GM21786 (cell line): Measurements from ENCODE around the gene CBX7.

Experiments used
- ATAC-seq: cut with Tn5 transposase; IDR thresholded peaks from one replicate; pipeline ENCODE4 v1.9.1; 2021; ENCODE audit not compliant: unreplicated experiment

The CBX7 gene

DNA sequence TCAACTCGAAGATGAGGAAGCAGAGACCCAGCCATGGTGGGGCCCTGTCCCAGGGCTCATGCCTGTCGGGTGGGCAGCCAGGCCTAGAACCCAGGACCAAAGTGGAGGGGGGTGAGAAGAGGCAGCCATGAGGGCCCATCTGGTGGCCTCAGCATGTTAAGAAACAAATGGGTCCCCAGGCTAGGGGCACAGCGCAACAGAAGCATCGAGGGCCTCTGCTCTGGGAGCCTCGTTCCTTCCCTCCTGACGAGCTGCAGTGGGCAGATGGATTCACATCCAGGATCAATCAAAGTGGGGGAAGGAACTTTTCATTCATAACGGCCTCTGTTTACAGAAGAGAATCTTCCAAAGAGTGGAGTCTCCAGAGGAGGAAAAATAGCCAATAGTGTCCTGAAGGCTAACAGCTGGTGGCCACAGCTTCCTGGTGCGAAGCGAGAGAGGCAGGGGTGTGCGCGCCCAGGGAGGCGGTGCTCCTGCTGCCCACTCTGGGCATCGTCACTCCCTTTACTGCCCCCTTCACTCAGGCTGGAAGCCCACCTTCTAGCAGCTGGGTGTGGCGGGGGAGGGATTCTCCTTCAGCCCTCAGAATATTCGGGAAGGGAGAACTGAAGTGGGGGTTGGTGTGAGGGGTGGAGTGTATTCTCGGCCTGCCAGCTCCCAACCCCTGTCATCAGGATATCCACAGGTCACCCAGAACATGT, 4.3 kb downstream of the CBX7 start:
- ATAC-seq, result no peak

DNA sequence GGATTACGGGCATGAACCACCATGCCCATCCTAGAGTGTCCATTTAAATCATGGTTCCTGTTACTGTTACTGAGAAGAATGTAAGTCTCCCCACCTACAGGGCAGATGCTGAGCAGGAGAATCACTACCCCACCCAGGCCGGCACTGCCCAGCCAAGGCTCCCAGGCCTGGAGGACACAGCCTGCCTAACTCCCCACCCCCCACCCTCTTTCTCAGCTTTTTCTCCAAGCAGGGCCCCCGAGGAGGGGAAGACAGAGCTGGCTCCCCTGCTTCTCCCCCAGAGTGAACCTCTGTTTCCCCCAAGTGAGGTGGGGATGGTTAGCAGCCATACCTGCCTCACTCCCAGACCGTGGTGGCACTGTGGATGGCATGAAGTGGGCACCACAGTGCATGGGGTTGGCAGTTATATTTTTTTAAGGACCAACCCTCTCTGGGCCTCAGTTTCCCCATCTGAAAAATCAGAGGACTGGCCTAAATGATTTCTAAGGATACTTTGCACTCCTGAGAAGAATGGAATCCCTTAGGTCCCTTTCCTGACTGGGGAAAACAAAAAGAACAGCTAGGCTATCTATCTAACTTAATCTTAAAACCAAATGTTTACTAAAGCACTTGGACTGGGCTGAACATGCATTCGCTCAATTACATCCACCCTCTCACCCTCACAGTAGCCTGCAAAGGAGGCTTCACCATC, 5.0 kb downstream of the CBX7 start:
- no peak for ATAC-seq

DNA sequence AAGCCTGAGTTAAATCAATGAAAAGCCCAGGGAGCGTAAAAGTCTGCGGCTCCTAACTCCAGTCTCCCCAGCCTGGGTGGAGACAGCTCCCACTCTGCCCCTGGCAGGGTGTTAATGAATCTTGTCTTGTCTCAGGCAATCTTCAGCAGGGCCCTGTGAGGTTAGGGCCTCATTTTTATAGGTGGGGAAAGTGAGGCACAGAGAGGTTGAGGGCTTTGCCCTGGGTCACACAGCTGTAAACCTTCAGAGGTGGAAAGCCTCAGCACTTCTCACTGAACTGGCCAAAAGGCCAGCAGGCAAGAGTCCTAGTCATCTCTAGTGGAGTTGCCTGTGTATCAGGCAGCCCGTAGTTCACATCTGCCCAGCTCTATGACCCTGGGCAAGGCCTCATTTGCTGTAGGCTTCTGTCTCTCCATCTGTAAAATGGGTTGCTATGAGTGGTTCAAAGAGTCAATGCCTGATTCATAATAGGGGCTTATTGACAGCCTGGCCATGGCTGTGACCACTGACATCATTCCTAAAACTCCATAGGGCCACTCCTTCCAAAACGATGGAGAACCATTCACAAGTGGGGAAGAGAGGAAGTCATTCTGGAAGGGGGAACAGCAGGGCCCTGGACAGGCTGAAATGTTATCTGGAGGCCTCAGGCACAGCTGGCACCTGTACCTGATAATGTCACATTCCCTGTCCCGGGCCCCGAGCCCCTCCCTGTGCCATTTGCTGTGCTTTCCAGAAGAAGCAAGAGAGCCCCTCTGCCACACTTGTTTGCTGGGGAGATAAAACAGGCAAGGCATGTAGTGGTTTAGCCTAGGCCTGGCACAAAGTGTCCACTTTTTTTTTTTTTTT, 6.0 kb downstream of the CBX7 start:
- ATAC-seq, result no peak

DNA sequence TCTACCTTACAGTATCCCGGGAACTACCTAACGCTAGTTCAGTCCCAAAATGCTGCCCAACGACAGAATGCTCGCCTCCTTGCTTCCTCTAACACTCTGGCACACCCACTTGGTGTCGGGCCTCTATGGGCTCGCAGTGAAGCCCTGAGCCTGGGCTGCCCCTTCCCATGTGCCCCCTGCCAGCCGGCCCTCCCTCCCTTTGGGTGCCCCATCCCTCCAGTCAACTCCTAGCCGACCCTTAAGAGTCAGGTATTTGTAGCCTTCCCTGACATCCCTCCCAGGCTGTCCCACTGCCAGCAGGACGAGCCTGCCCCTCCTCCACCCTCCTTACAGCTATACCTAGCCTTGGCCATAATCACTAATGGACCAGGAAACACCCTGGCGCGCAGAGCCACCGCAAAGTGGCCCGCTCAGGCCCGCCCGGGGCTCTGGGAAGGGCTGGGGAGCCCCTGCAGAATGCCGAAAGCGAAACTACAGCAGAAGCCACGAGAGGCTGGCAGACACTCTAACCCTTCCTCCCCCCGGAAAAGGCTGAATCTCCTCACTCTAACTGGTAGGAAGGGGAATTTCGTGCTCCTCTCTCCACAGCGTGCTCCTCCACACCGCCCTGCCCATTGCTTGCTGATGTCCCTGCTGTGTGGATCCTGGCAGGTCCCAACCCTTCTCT, 8.2 kb downstream of the CBX7 start:
- ATAC-seq, result peak; percentile 30

DNA sequence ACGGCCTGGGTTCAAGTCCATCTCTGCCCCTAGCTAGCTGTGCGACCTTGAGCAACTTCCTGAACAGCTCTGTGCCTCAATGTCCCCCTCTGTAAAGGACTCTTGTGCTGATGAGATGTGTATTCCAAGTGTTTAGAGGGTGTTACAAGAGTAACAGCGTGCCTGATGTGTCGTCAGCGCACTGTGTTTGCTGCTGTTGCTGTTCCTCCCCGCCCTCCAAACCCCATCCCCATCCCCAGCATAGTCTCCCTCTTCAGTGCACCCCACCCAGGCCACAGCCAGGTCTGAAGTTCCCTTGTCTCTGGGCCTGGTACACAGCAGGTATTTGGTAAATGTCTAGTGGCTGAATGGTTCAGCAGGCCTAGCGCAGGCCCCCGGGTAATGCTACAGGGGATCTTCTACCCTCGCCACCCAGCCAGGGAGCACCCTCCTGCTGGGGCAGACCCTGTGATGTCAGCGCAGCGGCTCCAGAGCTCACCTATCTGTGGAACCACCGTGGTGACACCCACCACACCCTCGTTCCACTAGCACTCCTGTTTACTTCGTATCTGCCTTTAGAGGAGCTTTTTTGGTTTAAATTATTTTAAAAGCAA, 10.3 kb downstream of the CBX7 start:
- no peak for ATAC-seq

DNA sequence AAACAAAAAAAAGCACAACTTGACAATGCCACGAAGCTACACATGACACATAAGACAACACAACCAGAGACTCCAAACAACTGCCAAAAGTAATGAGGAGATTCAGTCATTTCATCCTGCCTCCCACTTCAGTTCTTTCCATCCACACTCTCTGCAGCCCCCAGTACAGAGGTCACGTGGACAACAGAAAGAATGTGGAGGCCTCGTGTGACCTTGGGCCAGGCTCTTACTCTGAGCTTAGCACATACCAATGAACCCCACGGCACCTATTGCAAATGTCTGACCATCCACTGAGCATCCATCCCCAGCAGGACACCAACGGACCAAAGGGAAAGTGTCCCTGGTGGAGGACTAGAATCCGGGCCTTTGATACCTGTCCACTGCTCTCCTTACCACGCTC, 12.5 kb downstream of the CBX7 start:
- no peak for ATAC-seq

DNA sequence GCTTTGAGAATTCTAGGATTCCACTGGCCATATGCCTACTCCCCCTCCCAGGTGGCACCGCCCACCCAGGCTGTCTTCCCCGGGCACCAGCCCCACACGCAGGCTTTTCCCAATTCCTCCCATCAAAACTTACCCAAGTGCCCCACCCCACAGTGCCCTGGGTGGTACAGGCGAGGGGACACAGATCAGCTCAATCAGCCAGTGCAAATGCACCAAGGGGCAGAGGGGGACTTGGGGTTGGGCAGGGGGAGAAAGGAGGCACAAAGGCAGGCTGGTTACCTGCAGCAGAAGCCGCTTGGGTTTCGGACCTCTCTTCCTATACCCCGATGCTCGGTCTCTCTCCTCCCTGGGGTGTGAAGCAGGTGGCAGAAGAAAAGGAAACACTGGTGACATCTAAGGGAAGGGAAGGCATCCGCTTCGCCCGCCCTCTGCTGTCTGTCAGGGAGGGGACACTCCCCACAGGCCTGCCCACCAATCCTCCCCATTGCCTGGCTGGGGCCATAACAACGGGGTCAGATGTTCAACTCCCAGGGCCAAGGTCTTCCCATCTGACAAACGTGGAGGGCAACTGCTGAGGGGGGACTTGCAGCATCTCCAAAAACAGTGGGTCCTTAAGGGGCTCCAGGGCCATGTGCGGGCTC, 14.0 kb downstream of the CBX7 start:
- no peak for ATAC-seq

DNA sequence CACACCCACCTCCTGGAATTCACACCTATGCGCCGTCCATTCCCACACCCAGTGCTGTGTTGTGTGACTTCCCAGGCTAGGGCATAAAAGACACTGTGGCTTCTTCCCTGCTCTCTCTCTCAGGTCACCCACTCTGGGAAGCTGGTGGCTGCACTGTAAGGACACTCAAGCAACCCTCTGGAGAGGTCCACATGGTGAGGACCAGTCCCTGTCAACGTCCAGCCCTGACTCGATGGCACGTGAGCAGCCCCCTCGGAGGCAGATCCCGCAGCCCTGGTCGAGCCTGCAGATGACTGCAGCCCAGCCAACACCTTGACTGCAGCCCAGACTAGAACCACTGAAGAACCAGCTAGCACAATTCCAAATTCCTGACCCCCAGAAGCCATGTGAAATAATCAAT, 16.2 kb downstream of the CBX7 start:
- no peak for ATAC-seq

DNA sequence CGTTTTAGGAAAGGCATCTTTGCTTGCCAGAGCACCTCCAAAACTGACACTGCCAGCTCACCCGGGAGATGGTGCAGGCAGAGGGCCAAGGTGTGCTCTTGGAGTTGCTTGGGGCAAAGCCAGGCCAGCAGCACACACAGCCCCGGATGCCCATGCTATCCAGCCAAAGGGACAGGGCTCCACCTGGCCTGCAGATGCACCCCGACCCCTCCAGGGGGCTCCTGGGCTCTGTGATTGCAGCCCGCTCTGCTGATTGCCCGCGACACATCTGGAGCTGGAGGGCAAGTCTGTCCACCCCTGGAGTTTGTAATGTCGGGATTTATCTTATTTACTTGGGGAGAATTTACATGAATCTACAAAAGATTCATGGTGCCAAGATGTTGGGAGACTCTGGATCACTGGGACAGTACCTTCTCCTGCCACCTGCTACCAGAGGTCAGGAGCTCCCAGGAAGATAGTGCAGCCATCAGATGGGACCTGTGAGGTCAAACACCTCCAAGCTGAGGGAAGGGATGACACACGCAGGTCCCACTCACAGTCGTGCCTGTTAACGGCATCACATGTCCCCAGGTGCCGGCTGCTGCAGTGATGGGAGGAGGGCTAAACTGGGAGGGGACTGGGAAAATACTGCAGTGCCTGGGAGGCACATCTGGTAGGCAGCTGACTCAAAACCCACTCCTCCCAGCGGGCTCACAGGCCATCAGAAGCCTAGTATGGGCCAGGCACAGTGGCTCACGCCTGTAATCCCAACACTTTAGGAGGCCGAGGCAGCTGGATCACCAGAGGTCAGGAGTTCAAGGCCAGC, 17.2 kb downstream of the CBX7 start:
- no peak for ATAC-seq

DNA sequence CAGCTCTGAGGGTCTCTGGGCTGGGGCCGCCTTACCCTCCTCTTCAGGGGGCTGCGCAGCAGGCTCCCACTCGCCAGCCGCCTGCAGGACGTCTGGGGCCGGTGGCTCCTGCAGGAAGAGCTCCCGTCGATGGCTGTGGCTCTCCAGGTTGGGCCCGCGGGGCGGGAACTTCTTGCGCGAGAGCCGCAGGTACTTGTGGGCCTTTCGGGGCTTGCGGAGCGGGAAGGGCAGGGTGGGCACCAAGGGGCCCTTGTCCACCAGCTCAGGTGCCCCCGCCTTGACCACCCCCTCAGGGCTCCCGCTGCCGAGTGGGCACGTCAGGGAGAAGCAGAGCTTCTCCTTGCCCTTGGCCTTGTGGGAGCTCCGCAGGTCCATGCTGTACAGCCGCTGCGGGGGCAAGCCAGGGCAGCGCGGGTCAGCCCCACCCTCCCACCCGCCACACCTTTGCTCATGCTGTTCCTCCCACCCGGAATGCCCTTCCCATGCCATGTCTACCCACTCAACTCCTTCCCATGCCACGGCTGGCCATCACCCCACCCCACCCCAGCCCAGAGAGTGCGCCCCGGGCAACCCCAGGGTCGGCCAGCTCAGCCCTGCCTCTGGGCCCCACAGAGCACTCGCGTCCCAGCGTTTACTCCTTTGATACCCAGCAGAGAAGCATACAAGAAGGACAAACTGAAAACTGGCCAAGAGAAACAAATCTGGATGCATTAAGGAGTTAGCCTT, 18.0 kb downstream of the CBX7 start:
- no peak for ATAC-seq

DNA sequence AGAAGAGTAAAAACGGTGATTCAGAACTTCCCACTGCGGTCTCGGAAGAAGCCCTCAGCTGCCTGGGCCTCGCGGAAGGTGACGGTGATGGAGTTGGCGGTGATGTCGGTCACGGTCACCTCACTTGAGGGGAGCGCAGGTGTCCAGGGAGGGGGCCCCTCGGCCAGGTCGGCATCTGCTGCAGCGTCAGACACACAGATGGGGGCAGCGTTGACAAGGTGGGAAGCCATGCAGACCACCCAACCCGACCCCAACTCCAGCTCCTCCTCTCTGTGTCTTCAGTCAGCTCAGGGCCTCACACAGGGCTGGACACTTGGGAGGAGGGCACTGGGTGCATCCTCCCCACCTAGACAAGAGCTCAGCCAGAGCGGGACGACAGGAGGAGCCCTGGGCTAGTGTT, 18.6 kb downstream of the CBX7 start:
- no peak for ATAC-seq

DNA sequence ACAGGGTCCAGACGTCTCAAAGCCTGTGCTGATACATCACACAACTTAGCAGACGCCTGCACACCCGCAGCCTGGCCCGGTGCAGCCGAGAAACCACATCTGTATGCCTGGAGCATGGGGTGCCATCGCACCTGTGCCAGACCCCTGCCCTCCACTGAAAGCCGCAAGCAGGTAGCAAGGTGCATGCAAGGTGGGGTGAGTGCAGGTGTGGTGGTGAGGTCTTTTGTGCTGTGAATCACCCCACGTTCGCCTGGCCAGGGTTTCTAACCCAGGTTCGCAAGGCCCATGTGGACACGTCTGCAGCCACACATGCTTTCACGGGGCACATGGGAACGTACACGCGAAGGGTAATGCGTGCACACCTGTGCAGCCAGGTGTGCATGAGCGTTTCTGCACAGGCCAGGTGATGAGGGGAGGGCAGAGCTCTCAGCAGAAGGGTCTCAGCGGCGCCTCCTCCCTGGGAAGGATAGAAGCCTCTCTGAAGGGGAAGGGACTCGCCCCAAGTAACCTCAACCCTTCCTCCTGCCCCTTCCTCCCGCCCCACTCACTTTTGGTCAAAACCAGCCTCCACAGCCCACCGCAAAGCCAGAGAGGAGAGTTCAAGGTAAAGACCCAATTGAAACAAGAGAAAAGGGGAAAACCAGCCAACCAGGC, 19.5 kb downstream of the CBX7 start:
- no peak for ATAC-seq

DNA sequence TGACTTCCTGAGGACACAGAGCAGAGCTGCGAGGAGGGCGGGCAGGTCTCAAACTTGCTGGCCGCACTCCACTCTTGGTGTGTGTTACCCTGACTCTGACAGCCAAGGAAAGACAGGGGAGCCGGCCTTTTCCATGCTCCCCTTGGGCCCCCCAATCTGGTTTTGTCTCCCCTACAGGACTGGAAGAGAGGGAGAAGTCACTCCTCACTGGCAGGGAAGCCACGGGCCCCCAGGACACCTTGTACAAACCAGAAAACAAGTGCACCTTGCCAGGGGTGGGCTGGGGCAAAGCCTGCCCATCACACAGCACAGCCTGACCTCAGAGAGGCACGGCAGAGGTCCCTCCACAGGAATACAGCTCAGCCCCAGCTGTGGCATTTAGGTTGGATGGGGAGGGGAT, 20.2 kb downstream of the CBX7 start:
- no peak for ATAC-seq

DNA sequence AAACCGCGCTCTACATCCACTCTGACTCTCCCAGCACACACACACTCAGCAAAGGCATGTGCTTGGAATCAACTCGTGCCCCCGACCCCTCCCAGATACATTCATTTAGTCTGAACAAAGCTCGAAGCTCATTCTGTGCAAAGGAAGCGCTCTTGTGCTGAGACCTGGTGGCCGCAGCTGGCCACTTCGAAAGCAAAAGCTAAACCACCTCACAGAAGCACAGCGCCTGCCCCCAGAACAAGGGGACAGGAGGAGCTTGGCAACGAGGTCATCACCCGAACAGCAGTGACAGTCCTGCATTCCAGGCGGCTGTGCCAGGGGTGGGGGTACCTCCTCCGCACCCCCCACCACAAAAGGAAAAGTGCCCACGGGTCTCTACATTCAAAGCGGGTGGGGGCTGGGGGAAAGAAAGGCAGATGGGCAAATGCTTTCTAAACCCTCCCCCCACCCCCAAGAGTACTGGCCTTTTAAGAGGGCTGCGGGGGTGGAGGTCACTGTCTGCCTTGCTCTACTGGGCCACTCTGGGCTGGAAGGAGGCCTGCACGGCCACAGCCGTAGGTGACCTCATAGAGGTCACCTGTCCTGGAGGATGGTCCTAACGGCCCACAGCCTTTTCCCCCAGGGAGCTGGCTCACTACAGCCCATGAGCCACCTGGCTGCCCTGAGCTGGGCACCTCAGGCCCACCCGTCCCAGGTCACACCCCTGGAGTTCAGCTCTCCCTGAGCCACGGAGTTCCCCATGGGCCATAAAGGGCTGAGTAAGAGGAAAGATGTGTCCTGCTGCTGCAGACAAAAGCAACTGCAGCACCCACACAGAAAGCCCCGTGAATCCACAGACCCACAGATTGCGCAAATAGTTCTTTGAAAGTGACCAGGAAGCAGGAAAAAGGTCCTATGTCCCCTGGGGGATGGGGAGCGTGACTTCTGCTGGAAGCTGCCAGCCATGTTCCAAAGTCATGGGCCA, 21.3 kb downstream of the CBX7 start:
- ATAC-seq, result no peak

DNA sequence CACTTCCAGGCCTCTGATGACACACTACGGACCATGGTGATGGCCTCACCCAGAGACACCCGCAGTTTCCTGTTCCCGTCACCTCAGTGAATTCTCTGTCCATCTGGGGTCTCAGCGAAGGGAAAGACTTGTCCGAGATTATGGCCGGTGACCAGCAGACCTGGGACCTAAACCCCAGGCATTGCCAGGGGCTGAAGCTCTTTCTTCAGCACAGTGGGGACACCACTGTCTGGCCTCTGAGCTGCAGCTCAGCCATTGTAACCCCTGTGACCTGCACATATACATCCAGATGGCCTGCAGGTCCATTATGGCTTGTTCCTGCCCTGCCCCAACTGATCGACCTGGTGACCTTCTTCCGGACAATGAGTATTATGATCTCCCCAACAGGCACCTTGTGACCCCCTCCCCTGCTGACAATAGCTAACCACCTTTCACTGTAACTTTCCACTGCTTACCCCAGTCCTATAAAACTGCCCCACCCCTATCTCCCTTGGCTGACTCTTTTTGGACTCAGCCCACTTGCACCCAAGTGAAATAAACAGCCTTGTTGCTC, 22.3 kb downstream of the CBX7 start:
- ATAC-seq, result no peak

DNA sequence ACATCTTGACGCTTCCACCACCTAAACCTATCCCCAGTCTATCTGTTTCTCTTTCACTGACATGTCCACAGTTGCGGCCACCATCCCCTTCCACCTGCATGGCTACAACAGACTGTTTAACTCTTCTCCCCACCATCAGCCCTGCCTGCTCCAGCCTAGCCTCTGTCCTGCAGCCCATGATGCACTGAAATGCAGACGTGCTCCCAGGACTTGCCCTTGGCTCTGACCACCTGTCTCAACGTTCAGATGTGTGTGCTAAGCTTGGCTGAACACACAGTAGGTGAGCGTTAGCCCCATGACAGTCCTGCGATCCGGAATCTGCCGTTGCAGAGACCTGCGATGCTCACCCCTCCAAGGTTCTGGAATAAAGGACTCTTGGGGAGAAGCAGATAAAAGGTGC, 22.7 kb downstream of the CBX7 start:
- no peak for ATAC-seq

DNA sequence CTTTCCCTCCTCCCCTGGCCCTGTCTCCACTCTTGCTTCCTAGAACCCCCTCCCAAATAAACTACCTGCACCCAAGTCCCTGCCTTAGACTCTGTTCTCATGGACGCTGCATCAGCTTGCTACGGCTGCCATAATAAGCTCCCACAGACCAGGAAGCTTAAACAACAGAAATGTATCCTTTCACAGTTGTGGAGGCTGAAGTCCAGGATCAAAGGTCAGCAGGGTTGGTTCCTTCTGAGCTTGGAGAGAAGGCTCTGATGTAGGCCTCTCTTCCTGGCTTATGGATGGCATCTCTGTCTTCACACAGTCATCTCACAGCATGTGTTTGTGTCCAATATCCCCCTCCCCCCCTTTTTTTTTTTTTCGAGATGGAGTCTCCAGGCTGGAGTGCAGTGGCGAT, 23.4 kb downstream of the CBX7 start:
- ATAC-seq, result no peak
